GM13976 (cell line): Measurements from ENCODE around the gene NPSR1.

Experiments used
- DNase-seq: peaks from one replicate; pipeline ENCODE4 v3.0.0; 2012; ENCODE audit warnings: low spot score
- CTCF ChIP-seq: IDR thresholded peaks from 2 replicates; pipeline ENCODE4 v1.5.1; 2012; ENCODE audit warnings: borderline replicate concordance, mild to moderate bottlenecking; ENCODE audit not compliant: insufficient read depth; ENCODE audit errors: extremely low read depth, missing control alignments, control extremely low read depth
- in situ Hi-C: fragments of 300-500 bp; cut with MboI; formaldehyde crosslinking; loops from one replicate; pipeline ENCODE4 v1.12.0; 2022; ENCODE audit warnings: low sequenced_read_pairs, mixed read lengths, inconsistent platforms; ENCODE audit not compliant: unreplicated experiment

NPSR1 gene

DNA sequence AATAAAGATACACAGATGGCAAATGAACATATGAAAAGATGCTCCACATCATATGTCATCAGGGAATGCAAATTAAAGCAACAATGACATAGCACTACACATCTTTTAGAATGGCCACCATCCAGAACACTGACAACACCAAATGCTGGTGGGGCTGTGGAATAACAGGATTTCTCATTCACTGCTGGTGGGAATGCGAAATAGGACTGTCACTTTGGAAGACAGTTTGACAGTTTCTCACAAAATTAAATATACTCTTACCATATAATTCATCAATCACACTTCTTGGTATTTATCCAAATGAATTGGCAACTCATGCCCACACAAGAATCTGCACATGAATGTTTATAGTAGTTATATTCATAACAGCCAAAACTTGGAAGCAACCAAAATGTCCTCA lies 68.2 kb downstream of the NPSR1 start:
- in situ Hi-C loops, result no loop called here
- TF ChIP-seq CTCF, result no peak
- no peak for DNase-seq

DNA sequence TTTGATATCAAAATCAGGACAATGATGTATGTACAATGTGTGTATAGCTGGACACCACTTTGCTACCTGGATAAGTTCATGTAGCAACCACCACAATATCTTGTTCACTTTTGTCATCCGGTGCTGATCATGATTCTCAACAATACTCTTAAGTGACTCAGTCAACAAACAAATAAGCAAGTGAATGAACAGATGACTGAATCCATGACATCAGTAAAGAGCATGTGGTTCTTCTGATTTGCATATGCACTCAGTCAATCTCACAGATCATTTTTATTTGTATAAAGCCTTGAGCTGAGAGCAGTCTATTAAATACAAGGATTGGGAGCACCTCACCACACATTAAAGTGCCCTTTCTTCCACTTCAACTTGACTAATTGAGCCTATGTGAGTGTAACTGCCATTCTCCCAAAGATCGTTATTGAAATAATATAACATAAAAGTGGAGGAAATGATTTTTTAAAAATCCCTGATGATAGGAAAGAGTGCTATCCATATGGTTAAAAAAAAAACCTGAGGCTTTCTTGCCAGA lies 69.5 kb downstream of the NPSR1 start:
- DNase-seq, result no peak
- in situ Hi-C loops, result no loop called here
- no peak for TF ChIP-seq CTCF

- in situ Hi-C loops, result no loop called here
- TF ChIP-seq CTCF, result no peak
- DNase-seq, result no peak
These were observed 70.1 kb downstream of the NPSR1 start for GRCh38 chr7:34728156-34728555.

DNA sequence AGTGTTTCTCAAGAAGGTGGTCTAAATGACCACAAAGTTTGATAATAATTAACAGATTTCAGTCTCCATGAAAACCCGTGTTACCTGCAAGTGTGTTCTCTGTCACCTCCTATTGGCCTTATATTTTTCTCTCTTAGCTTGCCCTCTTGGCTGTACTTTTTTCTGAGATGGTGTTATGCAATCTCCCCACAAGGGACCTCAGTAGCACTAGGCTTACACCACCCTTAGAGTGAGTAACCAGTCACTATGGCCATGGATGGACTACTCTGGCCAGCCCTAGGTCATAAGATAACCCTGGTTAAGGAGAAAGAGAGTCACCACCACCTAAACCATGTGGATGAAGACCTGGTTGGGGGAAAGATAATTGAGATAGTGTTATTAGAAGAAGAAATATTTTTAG lies 76.8 kb downstream of the NPSR1 start:
- in situ Hi-C loops, result no loop called here
- DNase-seq, result no peak
- TF ChIP-seq CTCF, result no peak

GRCh38 chr7:34735526-34735925 lies 77.5 kb downstream of the NPSR1 start:
- in situ Hi-C loops, result no loop called here
- no peak for TF ChIP-seq CTCF

DNA sequence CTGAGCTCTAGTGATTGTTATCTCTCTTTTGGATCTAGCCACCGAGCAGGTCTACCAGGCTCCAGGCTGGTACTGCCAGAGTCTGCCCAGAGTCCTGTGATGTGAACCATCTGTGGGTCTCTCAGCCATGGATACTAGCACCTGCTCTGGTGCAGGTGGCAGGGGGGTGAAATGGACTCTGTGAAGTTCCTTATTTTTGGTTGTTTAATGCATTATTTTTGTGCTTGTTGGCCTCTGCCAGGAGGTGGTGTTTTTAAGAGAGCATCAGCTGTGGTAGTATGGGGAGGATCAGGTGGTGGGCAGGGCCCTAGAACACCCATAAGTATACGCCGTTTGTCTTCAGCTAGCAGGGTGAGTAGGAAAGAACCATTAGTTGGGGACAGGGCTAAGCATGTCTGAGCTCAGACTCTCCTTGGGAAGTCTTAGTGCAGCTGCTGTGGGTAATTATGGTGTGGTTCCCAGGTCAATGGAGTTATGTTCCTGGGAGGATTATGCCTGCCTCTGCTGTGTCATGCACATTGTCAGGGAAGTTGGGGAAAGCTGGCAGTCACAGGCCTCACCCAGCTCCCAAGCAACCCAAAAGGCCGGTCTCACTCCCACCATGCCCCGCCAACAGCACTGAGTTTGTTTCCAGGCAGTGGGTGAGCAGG lies 81.8 kb downstream of the NPSR1 start:
- in situ Hi-C loops, result no loop called here
- no peak for DNase-seq
- TF ChIP-seq CTCF, result no peak

More at GRCh38 chr7:34735526-34735925, 77.5 kb downstream of the NPSR1 start:
- DNase-seq, result no peak
